ENCODE measurements around the gene DLX4. TPM values are rescaled to one million over a fixed set of nuclear protein-coding genes. Genes with fewer than 3 reads are reported as not detected.
A peak's percentile ranks its signal among the peaks of the same experiment; 100 is the strongest.

The DLX4 gene
- total RNA-seq, 1 experiment from 2014 or later: 0.44 TPM

- BruUV-seq (replicated peaks): no TSS peak
- no peak for DNase-seq
- no peak for TF ChIP-seq EZH2 (IDR thresholded peaks at IDR 0.05; ENCODE audit: low read length, unreplicated experiment)
- TF ChIP-seq CTCF (conservative IDR thresholded peaks at IDR 0.05; ENCODE audit: low read depth, low read length): no peak
- no peak for TF ChIP-seq EZH2phosphoT487 (IDR thresholded peaks at IDR 0.05; ENCODE audit: borderline replicate concordance, low read length)
- Histone ChIP-seq H3K36me3 (ENCODE audit: low read depth, low read length) (no peaks in the 10 kb centered on the region), H2AFZ (ENCODE audit: low read length) (no peak overlapping the region), H3K4me1 (ENCODE audit: insufficient read depth, low read length) (peaks cover 20% of the 10 kb centered on the region), H3K27me3 (ENCODE audit: low read length) (peaks cover 12% of the 10 kb centered on the region), H3K27ac (ENCODE audit: low read length) (no peak overlapping the region), H3K79me2 (ENCODE audit: low read length) (no peaks in the 10 kb centered on the region), H3K9me3 (ENCODE audit: low read length) (no peaks in the 10 kb centered on the region), H3K9me2 (replicated peaks; ENCODE audit: low read length) (no peaks in the 10 kb centered on the region), H4K20me1 (ENCODE audit: low read length) (no peaks in the 10 kb centered on the region), H3K4me2 (ENCODE audit: low read length) (no peak overlapping the region), H3K4me3 (ENCODE audit: low read length) (no peak overlapping the region), H3K9ac (ENCODE audit: low read length) (no peak overlapping the region), H3F3A (ENCODE audit: low read length, unreplicated experiment) (no peaks in the 10 kb centered on the region)
- ATAC-seq: no peak
- POLR2A ChIA-PET (ENCODE audit: unreplicated experiment): interaction anchor here (0.7 kb wide), 1 partner anchor 38 kb away, joined by 4 read pairs; no protein-coding TSS in a partner anchor
- intact Hi-C loops (cut with micrococcal nuclease): no loop called here
- CTCF ChIA-PET: no interaction called here
Measured at GRCh38 chr17:49990921-49991320, 21.9 kb downstream of the DLX4 start.

- CTCF ChIA-PET: no interaction called here
- Histone ChIP-seq H3F3A (ENCODE audit: low read length, unreplicated experiment) (no peaks in the 10 kb centered on the region), H3K9me3 (ENCODE audit: low read length) (no peaks in the 10 kb centered on the region), H4K20me1 (ENCODE audit: low read length) (no peaks in the 10 kb centered on the region), H3K9ac (ENCODE audit: low read length) (no peak overlapping the region), H3K79me2 (ENCODE audit: low read length) (no peaks in the 10 kb centered on the region), H3K36me3 (ENCODE audit: low read depth, low read length) (no peaks in the 10 kb centered on the region), H3K27me3 (ENCODE audit: low read length) (peaks cover 12% of the 10 kb centered on the region), H3K9me2 (replicated peaks; ENCODE audit: low read length) (no peaks in the 10 kb centered on the region), H3K4me2 (ENCODE audit: low read length) (no peak overlapping the region), H3K27ac (ENCODE audit: low read length) (no peak overlapping the region), H2AFZ (ENCODE audit: low read length) (no peak overlapping the region), H3K4me1 (ENCODE audit: insufficient read depth, low read length) (peaks cover 23% of the 10 kb centered on the region), H3K4me3 (ENCODE audit: low read length) (no peak overlapping the region)
- DNase-seq: no peak
- POLR2A ChIA-PET (ENCODE audit: unreplicated experiment): no interaction called here
- intact Hi-C loops (cut with micrococcal nuclease): no loop called here
- TF ChIP-seq EZH2phosphoT487 (IDR thresholded peaks at IDR 0.05; ENCODE audit: borderline replicate concordance, low read length): no peak
- no peak for TF ChIP-seq EZH2 (IDR thresholded peaks at IDR 0.05; ENCODE audit: low read length, unreplicated experiment)
- no peak for TF ChIP-seq CTCF (conservative IDR thresholded peaks at IDR 0.05; ENCODE audit: low read depth, low read length)
- no TSS peak for BruUV-seq (replicated peaks)
- ATAC-seq: no peak
Measured at GRCh38 chr17:49991409-49991808, 22.4 kb downstream of the DLX4 start.

- ChIA-PET POLR2A (ENCODE audit: unreplicated experiment) (no interaction called here), CTCF (no interaction called here)
- H3K4me1 ChIP-seq (ENCODE audit: insufficient read depth, low read length): peaks cover 28% of the 10 kb centered on the region
- no peaks in the 10 kb centered on the region for H3K9me3 ChIP-seq (ENCODE audit: low read length)
- 0 out of 2 replicates have a peak overlapping the region, but pooled peaks have one; percentile 85 for H3K4me2 ChIP-seq (ENCODE audit: low read length)
- BruUV-seq (replicated peaks): no TSS peak
- H4K20me1 ChIP-seq (ENCODE audit: low read length): no peaks in the 10 kb centered on the region
- H3F3A ChIP-seq (ENCODE audit: low read length, unreplicated experiment): no peaks in the 10 kb centered on the region
- no peaks in the 10 kb centered on the region for H3K36me3 ChIP-seq (ENCODE audit: low read depth, low read length)
- DNase-seq: no peak
- H3K4me3 ChIP-seq (ENCODE audit: low read length): no peak overlapping the region
- peaks cover 12% of the 10 kb centered on the region for H3K27me3 ChIP-seq (ENCODE audit: low read length)
- H3K27ac ChIP-seq (ENCODE audit: low read length): no peak overlapping the region
- H3K9me2 ChIP-seq (replicated peaks; ENCODE audit: low read length): no peaks in the 10 kb centered on the region
- no peak for ATAC-seq
- no peak overlapping the region for H3K9ac ChIP-seq (ENCODE audit: low read length)
- no peaks in the 10 kb centered on the region for H3K79me2 ChIP-seq (ENCODE audit: low read length)
- no peak for TF ChIP-seq EZH2 (IDR thresholded peaks at IDR 0.05; ENCODE audit: low read length, unreplicated experiment)
- H2AFZ ChIP-seq (ENCODE audit: low read length): no peak overlapping the region
- intact Hi-C loops (cut with micrococcal nuclease): no loop called here
Measured at GRCh38 chr17:49992191-49992932, 23.4 kb downstream of the DLX4 start.
